Peyer's patch (tissue), 4 donors: Measurements from ENCODE around the gene PTTG1IP. TPM values are rescaled to one million over a fixed set of nuclear protein-coding genes. Genes with fewer than 3 reads are reported as not detected.

Source experiments
- DNase-seq, 3 donors: peaks; one replicate each; pipeline ENCODE4 v3.0.0-alpha.2; 2017 to 2019
- H3K27ac ChIP-seq, 4 donors: fragments of 200-600 bp; sonication (generic); one replicate each; pipeline ENCODE4 v1.5.1; 2016 to 2019
- H3K27me3 ChIP-seq, 2 donors: fragments of 200-600 bp; sonication (generic); one replicate each; pipeline ENCODE4 v1.5.1; 2019
- H3K36me3 ChIP-seq, 3 donors: fragments of 200-600 bp; sonication (generic); one replicate each; pipeline ENCODE4 v1.5.1; 2016 to 2019
- H3K4me1 ChIP-seq, 4 donors: fragments of 200-600 bp; sonication (generic); one replicate each; pipeline ENCODE4 v1.5.1; 2016 to 2019
- H3K4me3 ChIP-seq, 4 donors: fragments of 200-600 bp; sonication (generic); 1 replicate in 3 of 4; 2 replicates in 1 of 4; pipeline ENCODE4 v1.5.1; 2016 to 2019; ENCODE audit warnings: mild to moderate bottlenecking in 1 of 4
- H3K9me3 ChIP-seq, 4 donors: fragments of 200-600 bp; sonication (generic); one replicate each; pipeline ENCODE4 v1.5.1; 2016 to 2019; ENCODE audit warnings: mild to moderate bottlenecking in 1 of 4
- POLR2A ChIP-seq, 2 donors: fragments of 450-650 bp; IDR thresholded peaks; one replicate each; pipeline ENCODE4 v1.5.1; 2017; ENCODE audit warnings: antibody characterized with exemption in 2 of 2, mild to moderate bottlenecking in 2 of 2, moderate library complexity in 2 of 2
- total RNA-seq, 4 donors: library from RNA; depleted of rRNA; stranded (reverse); fragments of >200 nt; gene quantifications; one replicate each; pipeline ENCODE4 v1.1.0, GENCODE V29; 2016
- TF ChIP-seq, protein P1 (sequence below), 6 experiments: fragments of 450-650 bp in 4 of 6; fragments of 200-600 bp in 2 of 6; sonication (generic) in 1 of 6; IDR thresholded peaks; one replicate each; pipeline ENCODE4 v1.5.1; 2017 to 2019; ENCODE audit warnings: antibody characterized with exemption in 6 of 6, mild to moderate bottlenecking in 3 of 6, moderate library complexity in 1 of 6

PTTG1IP gene
- total RNA-seq, 4 donors from 2014 or later = 69.3 to 495 (median 390) TPM

DNA sequence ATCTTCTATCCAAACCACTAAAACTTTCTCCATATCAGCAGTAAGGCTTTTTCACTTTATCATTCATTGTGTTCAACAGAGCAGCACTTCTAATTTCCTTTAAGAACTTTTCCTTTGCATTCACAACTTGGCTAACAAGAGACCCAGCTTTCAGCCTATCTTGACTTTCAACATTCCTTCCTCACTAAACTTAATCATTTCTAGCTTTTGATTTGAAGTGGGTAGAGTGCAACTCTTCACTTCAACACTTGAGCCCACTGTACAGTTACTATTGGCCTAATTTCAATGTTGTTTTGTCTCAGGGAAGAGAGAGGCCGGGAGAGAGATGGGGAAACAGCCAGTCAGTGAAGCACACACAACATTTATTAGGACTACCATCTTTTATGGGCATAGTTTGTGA is 73.8 kb downstream of the PTTG1IP start:
- Histone ChIP-seq H3K27ac (no peak overlapping the region), H3K36me3 (peaks cover 0 to 6% (median 0%) of the 10 kb centered on the region in 3 donors), H3K27me3 (no peaks in the 10 kb centered on the region), H3K9me3 (no peaks in the 10 kb centered on the region), H3K4me3 (no peak overlapping the region), H3K4me1 (peaks cover 0 to 27% (median 6%) of the 10 kb centered on the region in 4 donors)
- no peak for TF ChIP-seq POLR2A (IDR thresholded peaks at IDR 0.05)
- TF ChIP-seq, protein P1, sequence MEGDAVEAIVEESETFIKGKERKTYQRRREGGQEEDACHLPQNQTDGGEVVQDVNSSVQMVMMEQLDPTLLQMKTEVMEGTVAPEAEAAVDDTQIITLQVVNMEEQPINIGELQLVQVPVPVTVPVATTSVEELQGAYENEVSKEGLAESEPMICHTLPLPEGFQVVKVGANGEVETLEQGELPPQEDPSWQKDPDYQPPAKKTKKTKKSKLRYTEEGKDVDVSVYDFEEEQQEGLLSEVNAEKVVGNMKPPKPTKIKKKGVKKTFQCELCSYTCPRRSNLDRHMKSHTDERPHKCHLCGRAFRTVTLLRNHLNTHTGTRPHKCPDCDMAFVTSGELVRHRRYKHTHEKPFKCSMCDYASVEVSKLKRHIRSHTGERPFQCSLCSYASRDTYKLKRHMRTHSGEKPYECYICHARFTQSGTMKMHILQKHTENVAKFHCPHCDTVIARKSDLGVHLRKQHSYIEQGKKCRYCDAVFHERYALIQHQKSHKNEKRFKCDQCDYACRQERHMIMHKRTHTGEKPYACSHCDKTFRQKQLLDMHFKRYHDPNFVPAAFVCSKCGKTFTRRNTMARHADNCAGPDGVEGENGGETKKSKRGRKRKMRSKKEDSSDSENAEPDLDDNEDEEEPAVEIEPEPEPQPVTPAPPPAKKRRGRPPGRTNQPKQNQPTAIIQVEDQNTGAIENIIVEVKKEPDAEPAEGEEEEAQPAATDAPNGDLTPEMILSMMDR (IDR thresholded peaks at IDR 0.05) = no peak
- no peak for DNase-seq

Other genes starting within 250 kb of the PTTG1IP start
- gene KRTAP10-9, start 246.6 kb downstream of the PTTG1IP start, total RNA-seq = not detected
- not detected for gene KRTAP10-10, start 236.3 kb downstream of the PTTG1IP start, total RNA-seq
- not detected for gene KRTAP10-11, start 227.3 kb downstream of the PTTG1IP start, total RNA-seq
- gene KRTAP12-4, start 219.0 kb downstream of the PTTG1IP start, total RNA-seq = not detected
- not detected for gene KRTAP12-3, start 215.8 kb downstream of the PTTG1IP start, total RNA-seq
- not detected for gene KRTAP12-2, start 206.8 kb downstream of the PTTG1IP start, total RNA-seq
- not detected for gene KRTAP12-1, start 191.5 kb downstream of the PTTG1IP start, total RNA-seq
- gene KRTAP10-12, start 176.5 kb downstream of the PTTG1IP start, total RNA-seq = not detected
- under 1 TPM in 1 of 4 donors, not detected in 3; 0.47 TPM for gene TSPEAR, start 162.1 kb downstream of the PTTG1IP start, total RNA-seq
- gene UBE2G2, start 71.9 kb downstream of the PTTG1IP start, total RNA-seq = 100 to 1,000 TPM in 2 of 4 donors, 10 to 100 TPM in 2; 68.8 to 116 (median 95.1) TPM
- gene SUMO3, start 55.6 kb downstream of the PTTG1IP start, total RNA-seq = 10 to 100 TPM; 42.6 to 57.6 (median 49.8) TPM
- 10 to 100 TPM in 3 of 4 donors, 1 to 10 TPM in 1; 9.3 to 58.6 (median 16.4) TPM for gene ITGB2, start 47.2 kb upstream of the PTTG1IP start, total RNA-seq
- 10 to 100 TPM in 1 of 4 donors, 1 to 10 TPM in 2, not detected in 1; 7.8 to 10.5 (median 10.0) TPM for gene SLX9, start 66.3 kb upstream of the PTTG1IP start, total RNA-seq
- gene ADARB1, start 200.9 kb upstream of the PTTG1IP start, total RNA-seq = 10 to 100 TPM in 2 of 4 donors, 1 to 10 TPM in 2; 7.4 to 47.9 (median 10.0) TPM